Tongue (tissue), 2 donors: ENCODE data around the gene BRI3BP. TPM values are rescaled to one million over a fixed set of nuclear protein-coding genes. Genes with fewer than 3 reads are reported as not detected.
"Not testable (repeated sequence)": the region's sequence is repeated elsewhere in the genome, so short reads cannot be mapped to it uniquely, and the experiment has no call there.

Experiments
- DNase-seq: peaks from one replicate; pipeline ENCODE4 v3.0.0-alpha.2; 2015
- total RNA-seq: library from RNA; depleted of rRNA; stranded (reverse); fragments of >200 nt; gene quantifications from one replicate; pipeline ENCODE4 v1.2.3, GENCODE V29; 2014

The BRI3BP gene
- total RNA-seq, 1 donor from 2014 or later = 5.5 TPM

GRCh38 chr12:125024949-125025563 is 31.6 kb downstream of the BRI3BP start:
- DNase-seq = no peak

GRCh38 chr12:125025606-125026235 is 32.3 kb downstream of the BRI3BP start:
- DNase-seq = no peak

DNA sequence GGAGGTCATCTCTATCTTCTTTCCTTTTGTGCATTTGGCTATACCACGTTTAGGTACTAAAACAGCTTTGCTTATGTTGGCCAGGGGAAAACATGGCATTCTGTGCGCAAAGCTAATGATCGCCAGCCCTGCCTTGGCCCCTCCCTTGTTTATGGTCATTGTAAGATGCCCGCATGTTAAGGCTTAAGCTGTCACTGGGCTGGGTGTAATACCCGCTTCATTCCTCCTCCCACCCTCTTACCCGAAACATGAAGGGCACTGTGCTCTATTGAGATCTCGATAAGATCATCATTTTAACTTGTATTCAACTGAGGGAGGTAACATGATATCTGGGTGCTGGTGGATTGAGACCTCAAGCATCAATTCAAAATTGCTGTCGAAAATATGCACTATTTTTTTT is 34.7 kb downstream of the BRI3BP start:
- no peak for DNase-seq

DNA sequence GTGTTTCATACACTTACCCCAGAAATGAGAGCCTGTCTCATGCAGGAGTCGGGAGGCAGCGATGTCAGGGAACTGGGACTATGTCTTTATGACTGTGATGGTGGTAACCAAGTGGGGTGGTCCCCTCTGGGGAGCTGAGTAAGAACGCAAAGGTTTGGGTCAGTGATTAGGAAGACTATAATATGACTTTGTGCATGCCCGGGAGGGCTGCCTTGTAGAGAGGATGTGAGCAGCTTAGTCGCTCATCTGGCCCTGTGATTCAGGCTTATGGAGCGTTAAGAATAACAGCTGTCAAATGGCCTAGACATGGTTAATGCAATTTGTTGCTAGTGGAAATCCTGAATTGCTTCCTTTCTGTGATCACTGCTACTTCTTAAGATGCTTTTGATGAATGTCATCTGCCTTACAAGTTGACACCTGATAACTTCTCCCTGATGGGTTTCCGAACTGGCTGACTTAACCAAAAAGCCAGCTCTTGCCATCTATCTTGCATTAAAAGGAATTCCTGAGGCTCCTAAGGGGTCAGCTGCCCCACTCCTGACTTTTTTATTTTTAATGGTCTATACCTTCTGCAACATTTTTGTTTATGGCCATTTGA is 36.4 kb downstream of the BRI3BP start:
- DNase-seq = no peak

DNA sequence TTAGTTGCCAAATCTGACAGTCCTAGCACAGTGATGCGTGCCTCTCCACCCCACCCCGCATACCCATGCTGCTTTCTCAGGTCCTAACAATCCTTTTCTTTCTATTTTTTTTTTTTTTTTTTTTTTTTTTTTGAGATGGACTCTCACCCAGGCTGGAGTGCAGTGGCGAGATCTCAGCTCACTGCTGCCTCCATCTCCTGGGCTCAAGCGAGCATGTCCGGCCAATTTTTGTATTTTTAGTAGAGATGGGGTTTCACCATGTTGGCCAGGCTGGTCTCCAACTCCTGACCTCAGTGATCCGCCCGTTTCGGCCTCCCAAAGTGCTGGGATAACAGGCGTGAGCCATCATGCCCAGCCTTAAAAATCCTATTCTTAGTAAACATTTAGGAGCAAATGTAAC is 38.0 kb downstream of the BRI3BP start:
- DNase-seq = not testable (repeated sequence)

- DNase-seq = no peak
Measured at GRCh38 chr12:125032466-125033152, 39.2 kb downstream of the BRI3BP start.

DNA sequence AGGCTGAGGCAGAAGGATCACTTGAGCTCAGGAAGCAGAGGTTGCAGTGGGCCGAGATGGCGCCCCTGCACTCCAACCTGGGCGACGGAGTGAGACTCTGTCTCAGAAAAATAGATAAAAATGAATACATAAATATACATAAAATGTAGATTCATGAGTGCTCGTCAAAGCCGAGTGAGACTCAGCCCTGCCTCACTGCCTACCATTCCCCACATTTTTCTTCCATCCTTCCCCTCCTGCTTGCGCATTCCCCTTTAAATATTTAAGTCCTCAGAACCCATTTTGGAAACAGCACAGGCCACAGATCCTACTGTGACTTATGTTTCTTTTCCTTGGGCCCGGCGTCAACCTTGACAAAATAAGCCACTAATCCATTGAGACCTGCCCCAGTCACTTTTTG is 39.8 kb downstream of the BRI3BP start:
- no peak for DNase-seq

GRCh38 chr12:125038976-125039625 is 45.7 kb downstream of the BRI3BP start:
- DNase-seq = no peak

DNA sequence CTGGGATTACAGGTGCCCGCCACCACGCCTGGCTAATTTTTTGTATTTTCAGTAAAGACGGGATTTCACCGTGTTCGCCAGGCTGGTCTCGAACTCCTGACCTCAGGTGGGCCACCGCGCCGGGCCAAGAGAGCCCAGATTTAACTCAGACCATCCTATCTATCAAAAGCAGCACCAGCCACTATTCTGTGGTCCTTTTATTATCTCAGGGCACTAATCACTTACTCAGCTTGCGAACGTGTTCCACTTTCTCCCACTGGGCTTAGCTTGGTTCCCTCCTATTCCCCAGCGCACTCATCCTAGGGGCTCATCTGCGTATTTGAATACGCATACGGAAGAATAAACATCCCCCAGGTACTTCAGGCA is 55.6 kb downstream of the BRI3BP start:
- DNase-seq = no peak

- DNase-seq = no peak
Measured at GRCh38 chr12:125050446-125050845, 57.0 kb downstream of the BRI3BP start.

GRCh38 chr12:125050868-125051267 is 57.4 kb downstream of the BRI3BP start:
- no peak for DNase-seq

DNA sequence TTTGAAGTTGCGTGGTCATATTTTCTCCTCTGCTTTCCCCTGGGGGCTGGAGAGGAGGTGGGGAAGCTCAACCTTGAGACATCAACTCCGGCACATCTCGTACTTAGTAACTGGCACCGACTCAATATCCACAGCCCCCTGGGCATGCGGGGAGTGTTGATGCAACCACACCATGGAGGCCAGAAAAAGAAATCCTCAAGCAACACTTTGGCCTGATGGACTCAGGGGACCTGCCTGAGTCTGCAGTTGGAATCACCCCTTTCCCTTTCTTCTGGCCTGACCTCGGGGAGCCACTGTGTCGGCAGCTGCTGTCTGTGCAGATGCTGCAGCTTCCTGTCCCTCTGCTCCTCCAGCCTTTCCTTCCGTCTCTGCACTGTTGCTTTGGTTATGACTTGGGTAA is 60.4 kb downstream of the BRI3BP start:
- no peak for DNase-seq

- DNase-seq = no peak
Measured at GRCh38 chr12:125055591-125055990, 62.1 kb downstream of the BRI3BP start.

GRCh38 chr12:125056306-125056705 is 62.9 kb downstream of the BRI3BP start:
- DNase-seq = no peak

GRCh38 chr12:125057708-125058107 is 64.3 kb downstream of the BRI3BP start:
- DNase-seq = no peak

- DNase-seq = no peak
Measured at GRCh38 chr12:125061229-125061628, 67.8 kb downstream of the BRI3BP start.

- not testable (repeated sequence) for DNase-seq
Measured at GRCh38 chr12:125063522-125063921, 70.1 kb downstream of the BRI3BP start.

- no peak for DNase-seq
Measured at GRCh38 chr12:125064492-125064891, 71.0 kb downstream of the BRI3BP start.

DNA sequence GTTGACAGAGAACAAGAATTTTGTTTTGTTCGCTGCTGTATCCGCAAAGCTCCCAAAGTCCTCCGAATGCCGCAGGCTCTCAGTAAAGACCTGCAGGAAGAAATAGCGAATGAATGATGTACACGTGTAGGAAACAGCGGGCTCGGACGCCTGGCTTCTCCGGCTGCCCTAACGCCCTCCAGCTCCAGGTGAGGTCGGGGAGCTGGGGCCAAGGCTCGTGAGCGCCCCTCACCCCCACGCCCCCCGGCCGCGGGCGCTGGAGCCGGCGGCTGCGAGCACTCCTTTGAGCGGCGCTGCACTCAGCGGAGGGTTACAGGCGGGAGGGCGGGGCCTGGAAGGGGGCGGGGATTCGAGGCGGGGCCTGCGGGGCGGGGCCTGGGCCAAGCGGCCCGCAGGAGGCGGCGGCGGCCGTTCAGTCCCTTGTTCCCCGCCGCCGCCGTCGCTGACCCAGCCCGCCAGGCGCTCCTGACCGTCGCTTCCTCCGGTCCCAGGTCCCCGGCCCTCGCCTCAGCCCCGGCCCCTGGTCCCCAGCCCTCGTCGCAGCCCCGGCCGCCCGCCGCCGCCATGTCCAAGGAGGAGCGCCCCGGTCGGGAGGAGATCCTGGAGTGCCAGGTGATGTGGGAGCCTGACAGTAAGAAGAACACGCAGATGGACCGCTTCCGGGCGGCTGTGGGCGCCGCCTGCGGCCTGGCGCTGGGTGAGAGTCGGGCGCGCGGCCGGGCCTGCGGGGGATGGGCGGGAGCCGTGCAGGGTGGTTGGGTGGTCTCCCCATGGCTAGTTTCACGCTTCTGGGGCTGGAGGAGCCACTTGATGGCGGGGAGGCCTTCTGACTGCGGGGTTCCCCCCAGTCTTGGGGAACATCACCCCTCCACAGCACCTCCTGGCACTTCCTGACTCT is 71.8 kb downstream of the BRI3BP start, which contains the start of gene AACS:
Gene AACS, plus strand, starts transcription at position 415 of the 898 bp plus-strand sequence. Its CDS starts 150 bp downstream, at position 565.
- DNase-seq = peak; percentile 87

DNA sequence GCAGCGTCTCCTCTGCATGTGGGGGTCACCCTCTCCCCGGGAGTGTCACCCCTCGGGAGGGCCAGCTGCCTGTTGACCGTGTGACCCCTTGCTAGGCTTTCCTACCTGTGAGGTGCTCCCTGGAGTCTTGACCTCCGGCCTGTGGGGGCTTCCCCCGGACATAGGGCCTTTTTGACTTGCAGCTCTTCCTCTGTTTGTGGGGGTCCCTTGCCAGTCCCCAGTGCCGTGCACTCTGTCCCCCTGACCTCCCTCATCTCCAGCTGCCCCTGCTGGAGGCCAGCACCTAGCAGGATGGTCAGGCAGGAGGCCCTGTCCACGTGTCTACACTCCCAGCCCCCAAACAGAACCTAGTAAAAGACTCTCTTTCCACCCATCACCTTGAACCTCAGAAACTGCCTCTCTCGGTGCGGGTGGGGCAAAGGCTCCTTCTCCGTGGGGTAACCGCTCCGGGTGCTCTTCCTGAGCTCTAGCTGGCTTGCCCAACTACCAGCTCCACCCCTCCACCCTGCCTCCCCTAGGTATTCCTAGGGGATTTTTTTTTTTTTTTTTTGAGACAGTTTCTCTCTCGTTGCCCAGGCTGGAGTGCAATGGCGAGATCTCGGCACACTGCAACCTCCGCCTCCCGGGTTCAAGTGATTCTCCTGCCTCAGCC is 72.6 kb downstream of the BRI3BP start:
- DNase-seq = no peak

- no peak for DNase-seq
Measured at GRCh38 chr12:125068391-125068790, 74.9 kb downstream of the BRI3BP start.
